Keratinocyte (primary cell): Measurements from ENCODE around the gene DENND4C. TPM values are rescaled to one million over a fixed set of nuclear protein-coding genes. Genes with fewer than 3 reads are reported as not detected.
"Not testable (repeated sequence)": the region's sequence is repeated elsewhere in the genome, so short reads cannot be mapped to it uniquely, and the experiment has no call there.

Source experiments
- DNase-seq: peaks from one replicate; pipeline ENCODE4 v3.0.0-alpha.2; 2011; ENCODE audit warnings: low read depth, missing footprints, low spot score
- FAIRE-seq: peaks from 2 replicates; lab custom pipeline; 2011; peaks lifted over from hg19 to GRCh38; lab: Jason Lieb, UNC
- H2AFZ ChIP-seq: 2 replicates; pipeline ENCODE4 v1.6.0; 2012; ENCODE audit warnings: low read length, control low read depth, inconsistent platforms; ENCODE audit not compliant: control insufficient read depth
- H3K27ac ChIP-seq: 2 replicates; pipeline ENCODE4 v1.5.1; 2011; ENCODE audit warnings: low read length; ENCODE audit not compliant: control insufficient read depth, insufficient read depth
- H3K27me3 ChIP-seq: 3 replicates; pipeline ENCODE4 v1.6.0; 2011; ENCODE audit warnings: low read length; ENCODE audit not compliant: control insufficient read depth, insufficient read depth; ENCODE audit errors: extremely low read depth
- H3K36me3 ChIP-seq, 2 experiments: 2 replicates in 1 of 2; 3 replicates in 1 of 2; pipeline ENCODE4 v1.5.1; 2011; ENCODE audit warnings: low read length in 2 of 2, mild to moderate bottlenecking in 1 of 2; ENCODE audit not compliant: control insufficient read depth in 2 of 2, insufficient read depth in 2 of 2; ENCODE audit errors: extremely low read depth in 1 of 2
- H3K4me1 ChIP-seq: 3 replicates; pipeline ENCODE4 v1.5.1; 2011; ENCODE audit warnings: low read length; ENCODE audit not compliant: control insufficient read depth, insufficient read depth; ENCODE audit errors: extremely low read depth
- H3K4me2 ChIP-seq: 3 replicates; pipeline ENCODE4 v1.6.0; 2011; ENCODE audit warnings: low read depth, low read length; ENCODE audit not compliant: control insufficient read depth, insufficient read depth; ENCODE audit errors: extremely low read depth
- H3K4me3 ChIP-seq, 3 experiments: fragments of 200-600 bp in 1 of 3; sonication (generic) in 1 of 3; 2 replicates in 2 of 3; 3 replicates in 1 of 3; pipeline ENCODE4 v1.5.1; 2011 to 2016; ENCODE audit warnings: low read length in 3 of 3, mild to moderate bottlenecking in 3 of 3, control low read depth in 2 of 3, inconsistent platforms in 1 of 3, low read depth in 1 of 3, mixed read lengths in 1 of 3, mixed run types in 1 of 3, moderate library complexity in 1 of 3; ENCODE audit not compliant: control insufficient read depth in 2 of 3, insufficient read depth in 2 of 3; ENCODE audit errors: extremely low read depth in 1 of 3
- H3K79me2 ChIP-seq: 2 replicates; pipeline ENCODE4 v1.6.0; 2012; ENCODE audit warnings: low read length; ENCODE audit not compliant: control insufficient read depth, insufficient read depth
- H3K9ac ChIP-seq: 3 replicates; pipeline ENCODE4 v1.6.0; 2011; ENCODE audit warnings: low read length; ENCODE audit not compliant: control insufficient read depth, insufficient read depth; ENCODE audit errors: extremely low read depth
- H3K9me1 ChIP-seq: 3 replicates; pipeline ENCODE4 v1.6.0; 2011; ENCODE audit warnings: low read length; ENCODE audit not compliant: control insufficient read depth, insufficient read depth; ENCODE audit errors: extremely low read depth
- H3K9me3 ChIP-seq: 2 replicates; pipeline ENCODE4 v1.5.1; 2012; ENCODE audit warnings: low read depth, low read length; ENCODE audit not compliant: control insufficient read depth
- H4K20me1 ChIP-seq: 3 replicates; pipeline ENCODE4 v1.6.0; 2011; ENCODE audit warnings: low read length; ENCODE audit not compliant: control insufficient read depth, insufficient read depth; ENCODE audit errors: extremely low read depth
- CTCF ChIP-seq, 3 experiments: IDR thresholded peaks in 1 of 3; conservative IDR thresholded peaks in 1 of 3; optimal IDR thresholded peaks in 1 of 3; 2 replicates in 2 of 3; 3 replicates in 1 of 3; pipeline versions ENCODE3 to v1.5.1; 2011; ENCODE audit warnings: low read length in 3 of 3, mild to moderate bottlenecking in 3 of 3, moderate library complexity in 2 of 3, control low read depth in 1 of 3, inconsistent platforms in 1 of 3; ENCODE audit not compliant: insufficient read depth in 2 of 3; ENCODE audit errors: extremely low read depth in 1 of 3
- EZH2 ChIP-seq: IDR thresholded peaks from one replicate; pipeline ENCODE4 v1.6.1; 2012; ENCODE audit warnings: inconsistent platforms, mild to moderate bottlenecking, low read length, moderate library complexity
- dilution Hi-C: fragments of 300-500 bp; cut with MboI; formaldehyde crosslinking; loops from one replicate; pipeline ENCODE4 v1.7.0; 2020; ENCODE audit warnings: low sequenced_read_pairs; ENCODE audit not compliant: extremely low pct_ligation_motif_present
- polyA plus RNA-seq, 5 experiments: library from polyadenylated mRNA; depleted of rRNA in 3 of 5; stranded (reverse) in 3 of 5; stranded (forward) in 1 of 5; unstranded in 1 of 5; fragments of >200 nt; gene quantifications; 1 replicate in 1 of 5; 2 replicates in 3 of 5; 3 replicates in 1 of 5; pipeline versions ENCODE4 v1.2.1 to v1.2.3, GENCODE V29; 2011 to 2012; ENCODE audit warnings: missing spikeins in 2 of 5, low read depth in 1 of 5, low replicate concordance in 1 of 5

Gene DENND4C
- polyA plus RNA-seq, 1 donor (not counting 4 experiments of a cell fraction or from before 2014, with no cell fraction given) = 25.6 TPM

GRCh38 chr9:19247420-19247819 lies 16.9 kb downstream of the DENND4C start:
- Histone ChIP-seq H2AFZ (no peak overlapping the region), H3K27ac (no peak overlapping the region), H3K9ac (no peak overlapping the region), H3K9me1 (no peaks in the 10 kb centered on the region), H3K36me3 (peaks cover 0 to 3% of the 10 kb centered on the region in 2 experiments), H3K9me3 (no peaks in the 10 kb centered on the region), H3K27me3 (no peaks in the 10 kb centered on the region), H3K4me2 (no peak overlapping the region), H3K79me2 (peaks cover 86% of the 10 kb centered on the region), H3K4me1 (no peaks in the 10 kb centered on the region), H4K20me1 (no peaks in the 10 kb centered on the region), H3K4me3 (no peak overlapping the region)
- FAIRE-seq = no peak
- DNase-seq = no peak
- TF ChIP-seq CTCF (optimal IDR thresholded peaks at IDR 0.05 in 1 of 3, IDR thresholded peaks at IDR 0.05 in 1 of 3, conservative IDR thresholded peaks at IDR 0.05 in 1 of 3; ENCODE audit: extremely low read depth in 1 of 3, insufficient read depth in 2 of 3, low read length in 3 of 3) (no peak), EZH2 (no peak)
- dilution Hi-C loops = no loop called here

- H3K4me1 ChIP-seq, H3K27ac ChIP-seq, H3K9me3 ChIP-seq, H3K4me2 ChIP-seq, dilution Hi-C loops, DNase-seq, H3K36me3 ChIP-seq, H2AFZ ChIP-seq, FAIRE-seq, H4K20me1 ChIP-seq, H3K27me3 ChIP-seq, H3K4me3 ChIP-seq, H3K9ac ChIP-seq, H3K9me1 ChIP-seq: not testable (repeated sequence)
- peaks cover 85% of the 10 kb centered on the region for H3K79me2 ChIP-seq
Measured at GRCh38 chr9:19250346-19250745, 19.9 kb downstream of the DENND4C start.

GRCh38 chr9:19251203-19251602 lies 20.7 kb downstream of the DENND4C start:
- dilution Hi-C loops, FAIRE-seq: not testable (repeated sequence)
- peaks cover 81% of the 10 kb centered on the region for H3K79me2 ChIP-seq

GRCh38 chr9:19251622-19252021 lies 21.1 kb downstream of the DENND4C start:
- not testable (repeated sequence) for H3K4me3 ChIP-seq, H4K20me1 ChIP-seq

More at GRCh38 chr9:19251203-19251602, 20.7 kb downstream of the DENND4C start:
- H3K4me3 ChIP-seq, H4K20me1 ChIP-seq, H3K9ac ChIP-seq, H3K4me1 ChIP-seq, H2AFZ ChIP-seq, H3K4me2 ChIP-seq, H3K36me3 ChIP-seq, H3K9me1 ChIP-seq, DNase-seq, H3K27ac ChIP-seq, H3K27me3 ChIP-seq, H3K9me3 ChIP-seq: not testable (repeated sequence)

More at GRCh38 chr9:19251622-19252021, 21.1 kb downstream of the DENND4C start:
- FAIRE-seq, dilution Hi-C loops, H3K9ac ChIP-seq, H3K4me1 ChIP-seq, H3K36me3 ChIP-seq, H3K27me3 ChIP-seq, H3K4me2 ChIP-seq, H3K9me1 ChIP-seq, H3K9me3 ChIP-seq, H3K27ac ChIP-seq, DNase-seq, H2AFZ ChIP-seq: not testable (repeated sequence)
- H3K79me2 ChIP-seq = peaks cover 78% of the 10 kb centered on the region
